ENCODE results near the gene HSPD1. TPM values are rescaled to one million over a fixed set of nuclear protein-coding genes. Genes with fewer than 3 reads are reported as not detected.

HSPD1 gene
- total and polyA plus RNA-seq, 9 of the 15 experiments (the other 6 are each of a cell fraction or from before 2014, with no cell fraction given), result 398 to 1,014 (median 622) TPM

DNA sequence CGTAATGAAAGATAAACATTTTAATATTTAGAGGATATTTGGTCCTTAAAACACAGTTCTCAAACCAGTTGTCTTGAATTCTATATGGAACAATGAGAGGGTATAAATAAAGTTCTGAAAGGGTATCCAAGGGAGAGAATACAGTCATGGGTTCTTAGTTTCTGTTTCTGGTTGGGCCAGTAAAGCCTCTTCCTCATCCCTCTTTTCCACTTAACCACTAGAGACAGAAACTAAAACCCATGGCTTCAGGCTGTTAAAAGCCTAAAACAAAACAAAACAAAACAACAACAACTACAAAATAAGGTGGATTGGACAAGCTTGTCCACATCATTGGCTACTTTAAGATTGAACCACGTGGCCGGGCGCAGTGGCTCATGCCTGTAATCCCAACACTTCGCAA lies 27.5 kb downstream of the HSPD1 start:
- CTCF ChIA-PET (ENCODE audit: low intra/inter-chr PET ratio), result no interaction called here
- intact Hi-C loops (cut with micrococcal nuclease), result no loop called here
- H3K27me3 ChIP-seq (ENCODE audit: control insufficient read depth in 2 of 2, insufficient read depth in 2 of 2, low read length in 2 of 2), result no peaks in the 10 kb centered on the region
- no peak overlapping the region for H3K27ac ChIP-seq (ENCODE audit: extremely low read depth, low read depth, low read length)
- in situ Hi-C loops (cut with MboI), result no loop called here
- no peak overlapping the region for H3K9ac ChIP-seq (ENCODE audit: insufficient read depth in 1 of 2, low read depth in 2 of 2, low read length in 2 of 2)
- H3K9me1 ChIP-seq (ENCODE audit: control insufficient read depth, insufficient read depth, low read length), result no peaks in the 10 kb centered on the region
- no TSS peak for BruUV-seq (replicated peaks)
- no peak overlapping the region for H2AFZ ChIP-seq (ENCODE audit: low read depth, low read length)
- no peak overlapping the region for H3K4me2 ChIP-seq (ENCODE audit: insufficient read depth, low read length)
- H3K36me3 ChIP-seq (ENCODE audit: control insufficient read depth, insufficient read depth, low read length), result peaks cover 51% of the 10 kb centered on the region; the same call in 2 of the 3 replicates
- WGBS (ENCODE audit: insufficient coverage, low coverage, missing lambda C conversion rate), result 95% methylated on average over 3 of the region's 5 CpGs
- POLR2A ChIA-PET, result interaction anchor here (0.6 kb wide), 1 partner anchor 12 kb away, joined by 3 read pairs; no protein-coding TSS in a partner anchor
- FAIRE-seq, result no peak
- H3K4me1 ChIP-seq (replicated peaks in 1 of 2; ENCODE audit: control insufficient read depth in 2 of 2, insufficient read depth in 2 of 2, low read length in 2 of 2), result peaks cover 0 to 5% of the 10 kb centered on the region in 2 experiments; a peak in 3 of 5 replicates
- H3K9me3 ChIP-seq (replicated peaks; ENCODE audit: control insufficient read depth, insufficient read depth, low read depth, low read length), result no peaks in the 10 kb centered on the region
- no peak for DNase-seq (ENCODE audit: extremely low read depth in 1 of 4, low spot score in 3 of 4)
- no peak overlapping the region for H3K4me3 ChIP-seq
- ATAC-seq, result no peak
- H3K79me2 ChIP-seq (ENCODE audit: control insufficient read depth, insufficient read depth, low read length), result no peaks in the 10 kb centered on the region
- H4K20me1 ChIP-seq (replicated peaks; ENCODE audit: control insufficient read depth, insufficient read depth, low read length), result no peaks in the 10 kb centered on the region
- TF ChIP-seq, protein P1, sequence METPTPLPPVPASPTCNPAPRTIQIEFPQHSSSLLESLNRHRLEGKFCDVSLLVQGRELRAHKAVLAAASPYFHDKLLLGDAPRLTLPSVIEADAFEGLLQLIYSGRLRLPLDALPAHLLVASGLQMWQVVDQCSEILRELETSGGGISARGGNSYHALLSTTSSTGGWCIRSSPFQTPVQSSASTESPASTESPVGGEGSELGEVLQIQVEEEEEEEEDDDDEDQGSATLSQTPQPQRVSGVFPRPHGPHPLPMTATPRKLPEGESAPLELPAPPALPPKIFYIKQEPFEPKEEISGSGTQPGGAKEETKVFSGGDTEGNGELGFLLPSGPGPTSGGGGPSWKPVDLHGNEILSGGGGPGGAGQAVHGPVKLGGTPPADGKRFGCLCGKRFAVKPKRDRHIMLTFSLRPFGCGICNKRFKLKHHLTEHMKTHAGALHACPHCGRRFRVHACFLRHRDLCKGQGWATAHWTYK (CRISPR knock-in tag; IDR thresholded peaks at IDR 0.05), result no peak
- TF ChIP-seq, protein P2, sequence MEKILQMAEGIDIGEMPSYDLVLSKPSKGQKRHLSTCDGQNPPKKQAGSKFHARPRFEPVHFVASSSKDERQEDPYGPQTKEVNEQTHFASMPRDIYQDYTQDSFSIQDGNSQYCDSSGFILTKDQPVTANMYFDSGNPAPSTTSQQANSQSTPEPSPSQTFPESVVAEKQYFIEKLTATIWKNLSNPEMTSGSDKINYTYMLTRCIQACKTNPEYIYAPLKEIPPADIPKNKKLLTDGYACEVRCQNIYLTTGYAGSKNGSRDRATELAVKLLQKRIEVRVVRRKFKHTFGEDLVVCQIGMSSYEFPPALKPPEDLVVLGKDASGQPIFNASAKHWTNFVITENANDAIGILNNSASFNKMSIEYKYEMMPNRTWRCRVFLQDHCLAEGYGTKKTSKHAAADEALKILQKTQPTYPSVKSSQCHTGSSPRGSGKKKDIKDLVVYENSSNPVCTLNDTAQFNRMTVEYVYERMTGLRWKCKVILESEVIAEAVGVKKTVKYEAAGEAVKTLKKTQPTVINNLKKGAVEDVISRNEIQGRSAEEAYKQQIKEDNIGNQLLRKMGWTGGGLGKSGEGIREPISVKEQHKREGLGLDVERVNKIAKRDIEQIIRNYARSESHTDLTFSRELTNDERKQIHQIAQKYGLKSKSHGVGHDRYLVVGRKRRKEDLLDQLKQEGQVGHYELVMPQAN (IDR thresholded peaks at IDR 0.05; ENCODE audit: borderline replicate concordance), result no peak
- TF ChIP-seq DDX20 (tag; IDR thresholded peaks at IDR 0.05; ENCODE audit: low read depth), result no peak
- TF ChIP-seq ZNF586 (CRISPR knock-in tag; conservative IDR thresholded peaks at IDR 0.05), result no peak
- TF ChIP-seq, protein P3, sequence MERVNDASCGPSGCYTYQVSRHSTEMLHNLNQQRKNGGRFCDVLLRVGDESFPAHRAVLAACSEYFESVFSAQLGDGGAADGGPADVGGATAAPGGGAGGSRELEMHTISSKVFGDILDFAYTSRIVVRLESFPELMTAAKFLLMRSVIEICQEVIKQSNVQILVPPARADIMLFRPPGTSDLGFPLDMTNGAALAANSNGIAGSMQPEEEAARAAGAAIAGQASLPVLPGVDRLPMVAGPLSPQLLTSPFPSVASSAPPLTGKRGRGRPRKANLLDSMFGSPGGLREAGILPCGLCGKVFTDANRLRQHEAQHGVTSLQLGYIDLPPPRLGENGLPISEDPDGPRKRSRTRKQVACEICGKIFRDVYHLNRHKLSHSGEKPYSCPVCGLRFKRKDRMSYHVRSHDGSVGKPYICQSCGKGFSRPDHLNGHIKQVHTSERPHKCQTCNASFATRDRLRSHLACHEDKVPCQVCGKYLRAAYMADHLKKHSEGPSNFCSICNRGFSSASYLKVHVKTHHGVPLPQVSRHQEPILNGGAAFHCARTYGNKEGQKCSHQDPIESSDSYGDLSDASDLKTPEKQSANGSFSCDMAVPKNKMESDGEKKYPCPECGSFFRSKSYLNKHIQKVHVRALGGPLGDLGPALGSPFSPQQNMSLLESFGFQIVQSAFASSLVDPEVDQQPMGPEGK (CRISPR knock-in tag; IDR thresholded peaks at IDR 0.05; ENCODE audit: borderline replicate concordance), result no peak
- TF ChIP-seq RBM39 (optimal IDR thresholded peaks at IDR 0.05; ENCODE audit: low read depth, low read length), result no peak
- TF ChIP-seq KDM4B (IDR thresholded peaks at IDR 0.05; ENCODE audit: borderline replicate concordance in 2 of 2, low read depth in 1 of 2), result no peak
- TF ChIP-seq, protein P4, sequence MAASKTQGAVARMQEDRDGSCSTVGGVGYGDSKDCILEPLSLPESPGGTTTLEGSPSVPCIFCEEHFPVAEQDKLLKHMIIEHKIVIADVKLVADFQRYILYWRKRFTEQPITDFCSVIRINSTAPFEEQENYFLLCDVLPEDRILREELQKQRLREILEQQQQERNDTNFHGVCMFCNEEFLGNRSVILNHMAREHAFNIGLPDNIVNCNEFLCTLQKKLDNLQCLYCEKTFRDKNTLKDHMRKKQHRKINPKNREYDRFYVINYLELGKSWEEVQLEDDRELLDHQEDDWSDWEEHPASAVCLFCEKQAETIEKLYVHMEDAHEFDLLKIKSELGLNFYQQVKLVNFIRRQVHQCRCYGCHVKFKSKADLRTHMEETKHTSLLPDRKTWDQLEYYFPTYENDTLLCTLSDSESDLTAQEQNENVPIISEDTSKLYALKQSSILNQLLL (CRISPR knock-in tag; IDR thresholded peaks at IDR 0.05; ENCODE audit: borderline replicate concordance), result no peak
- TF ChIP-seq, protein P5, sequence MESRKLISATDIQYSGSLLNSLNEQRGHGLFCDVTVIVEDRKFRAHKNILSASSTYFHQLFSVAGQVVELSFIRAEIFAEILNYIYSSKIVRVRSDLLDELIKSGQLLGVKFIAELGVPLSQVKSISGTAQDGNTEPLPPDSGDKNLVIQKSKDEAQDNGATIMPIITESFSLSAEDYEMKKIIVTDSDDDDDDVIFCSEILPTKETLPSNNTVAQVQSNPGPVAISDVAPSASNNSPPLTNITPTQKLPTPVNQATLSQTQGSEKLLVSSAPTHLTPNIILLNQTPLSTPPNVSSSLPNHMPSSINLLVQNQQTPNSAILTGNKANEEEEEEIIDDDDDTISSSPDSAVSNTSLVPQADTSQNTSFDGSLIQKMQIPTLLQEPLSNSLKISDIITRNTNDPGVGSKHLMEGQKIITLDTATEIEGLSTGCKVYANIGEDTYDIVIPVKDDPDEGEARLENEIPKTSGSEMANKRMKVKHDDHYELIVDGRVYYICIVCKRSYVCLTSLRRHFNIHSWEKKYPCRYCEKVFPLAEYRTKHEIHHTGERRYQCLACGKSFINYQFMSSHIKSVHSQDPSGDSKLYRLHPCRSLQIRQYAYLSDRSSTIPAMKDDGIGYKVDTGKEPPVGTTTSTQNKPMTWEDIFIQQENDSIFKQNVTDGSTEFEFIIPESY (CRISPR knock-in tag; IDR thresholded peaks at IDR 0.05), result no peak
- TF ChIP-seq OTX1 (CRISPR knock-in tag; IDR thresholded peaks at IDR 0.05), result no peak
- TF ChIP-seq ZNF764 (CRISPR knock-in tag; IDR thresholded peaks at IDR 0.05; ENCODE audit: low read depth), result no peak
- TF ChIP-seq SIN3A (IDR thresholded peaks at IDR 0.05; ENCODE audit: borderline replicate concordance in 2 of 2, control insufficient read depth in 1 of 2, low read depth in 2 of 2, low read length in 2 of 2), result no peak
- TF ChIP-seq ZNF707 (CRISPR knock-in tag; conservative IDR thresholded peaks at IDR 0.05), result no peak
- TF ChIP-seq POLR2A (conservative IDR thresholded peaks at IDR 0.05), result no peak

Measured in K562 (cell line).